ENCODE measurements around the gene MAML2.

Gene MAML2

DNA sequence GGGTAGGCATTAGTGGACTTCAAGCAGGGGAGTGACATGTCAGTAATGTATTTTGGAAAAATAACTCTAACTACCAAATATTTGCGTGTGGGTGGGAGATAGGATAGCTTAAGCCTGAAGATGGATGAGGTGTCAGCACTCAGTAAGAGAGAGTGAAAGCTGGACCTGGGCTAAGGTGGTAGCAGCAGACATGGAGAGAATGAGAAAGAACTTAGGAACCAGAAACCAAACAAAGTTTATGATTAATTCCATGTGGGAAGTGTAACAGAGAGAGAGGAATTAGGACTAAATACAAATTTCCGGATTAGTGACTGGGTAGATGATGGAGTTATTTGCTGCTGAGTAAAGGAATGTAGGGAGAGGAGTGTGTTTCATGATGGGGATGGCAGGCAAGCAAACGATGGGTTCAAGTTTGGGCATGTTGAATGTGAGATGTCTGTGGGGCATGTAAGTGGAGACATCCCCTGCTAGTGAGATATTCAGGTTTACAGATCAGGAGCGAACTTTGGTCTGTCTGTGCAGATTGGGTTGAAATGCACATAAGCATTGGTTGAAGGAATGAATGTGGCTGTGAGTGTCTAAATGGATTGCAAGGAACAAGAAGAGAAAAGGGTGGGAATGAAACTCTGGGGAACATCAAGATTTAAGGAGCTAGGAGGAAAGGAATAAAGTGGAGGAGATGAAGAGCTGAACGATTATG lies 233.5 kb downstream of the MAML2 start:
- no peak for DNase-seq (ENCODE audit: extremely low read depth in 1 of 2, low read depth in 1 of 2)

GRCh38 chr11:96107143-96107824 lies 235.7 kb downstream of the MAML2 start:
- no peak for DNase-seq (ENCODE audit: extremely low read depth in 1 of 2, low read depth in 1 of 2)

GRCh38 chr11:96106645-96107044 lies 236.3 kb downstream of the MAML2 start:
- DNase-seq (ENCODE audit: extremely low read depth in 1 of 2, low read depth in 1 of 2), result no peak

DNA sequence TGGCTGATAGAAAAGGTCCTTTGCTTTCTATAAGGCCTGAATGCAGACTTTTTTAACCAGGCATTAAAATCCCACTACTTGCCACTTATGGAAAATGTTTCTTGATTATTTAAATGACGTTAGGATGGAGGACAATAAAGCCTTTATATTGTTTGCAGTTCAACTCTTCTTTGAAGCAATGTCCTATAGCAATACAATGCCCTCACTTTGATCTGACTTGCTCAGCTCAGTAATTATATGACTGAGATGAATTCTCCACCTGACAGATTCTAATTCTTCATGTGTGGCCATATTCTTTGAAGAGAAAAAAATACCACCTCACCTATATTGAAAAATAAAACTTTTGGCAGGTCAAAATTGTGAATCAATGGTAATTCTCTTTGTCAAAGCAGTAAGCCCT lies 237.1 kb downstream of the MAML2 start:
- DNase-seq (ENCODE audit: extremely low read depth in 1 of 2, low read depth in 1 of 2), result no peak

- DNase-seq (ENCODE audit: extremely low read depth in 1 of 2, low read depth in 1 of 2), result no peak
Observed at GRCh38 chr11:96105197-96105895, 237.6 kb downstream of the MAML2 start.

GRCh38 chr11:96104496-96104895 lies 238.5 kb downstream of the MAML2 start:
- no peak for DNase-seq (ENCODE audit: extremely low read depth in 1 of 2, low read depth in 1 of 2)

DNA sequence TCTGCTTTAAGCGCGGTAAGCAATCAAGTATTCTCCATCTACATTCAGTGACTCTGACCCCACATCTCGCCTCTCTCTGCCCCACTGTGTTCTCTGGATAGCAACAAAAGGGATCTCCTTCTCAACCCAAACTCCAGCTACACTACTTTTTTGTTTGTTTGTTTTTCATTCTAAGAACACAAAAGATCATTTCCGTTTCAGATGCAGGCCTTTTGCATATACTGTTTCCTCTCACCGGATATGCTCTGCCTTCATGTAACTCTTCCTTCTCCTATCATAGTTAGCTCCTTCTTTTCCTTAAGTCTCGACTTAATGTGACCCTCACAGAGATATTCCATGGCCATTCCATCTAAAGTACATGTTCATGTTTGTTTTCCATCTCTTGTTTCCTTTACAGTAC lies 239.3 kb downstream of the MAML2 start:
- DNase-seq (ENCODE audit: extremely low read depth in 1 of 2, low read depth in 1 of 2), result no peak

GRCh38 chr11:96103102-96103501 lies 239.9 kb downstream of the MAML2 start:
- no peak for DNase-seq (ENCODE audit: extremely low read depth in 1 of 2, low read depth in 1 of 2)

GRCh38 chr11:96102664-96103078 lies 240.3 kb downstream of the MAML2 start:
- no peak for DNase-seq (ENCODE audit: extremely low read depth in 1 of 2, low read depth in 1 of 2)

DNA sequence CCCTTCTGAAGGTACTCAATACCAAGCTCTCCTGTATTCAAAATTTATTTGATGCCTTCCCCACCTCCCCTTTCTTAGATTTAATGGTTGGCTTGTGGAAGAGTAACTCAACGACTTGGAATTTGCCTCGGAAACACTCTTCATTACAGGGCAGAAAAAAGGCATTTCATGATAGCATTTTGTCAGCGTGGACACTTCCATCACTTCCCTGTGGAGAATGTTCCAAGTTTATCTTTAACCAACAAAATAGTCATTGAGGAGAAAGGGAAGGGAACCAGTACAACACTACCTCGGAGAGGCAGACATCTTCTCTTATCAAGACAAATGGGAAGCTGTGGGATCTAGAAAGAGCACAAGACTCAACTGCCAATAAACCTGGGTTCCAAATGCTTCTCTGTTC lies 241.8 kb downstream of the MAML2 start:
- no peak for DNase-seq (ENCODE audit: extremely low read depth in 1 of 2, low read depth in 1 of 2)

- DNase-seq (ENCODE audit: extremely low read depth in 1 of 2, low read depth in 1 of 2), result no peak
Observed at GRCh38 chr11:96098511-96099241, 244.3 kb downstream of the MAML2 start.

- DNase-seq (ENCODE audit: extremely low read depth in 1 of 2, low read depth in 1 of 2), result no peak
Observed at GRCh38 chr11:96097844-96098421, 245.1 kb downstream of the MAML2 start.

DNA sequence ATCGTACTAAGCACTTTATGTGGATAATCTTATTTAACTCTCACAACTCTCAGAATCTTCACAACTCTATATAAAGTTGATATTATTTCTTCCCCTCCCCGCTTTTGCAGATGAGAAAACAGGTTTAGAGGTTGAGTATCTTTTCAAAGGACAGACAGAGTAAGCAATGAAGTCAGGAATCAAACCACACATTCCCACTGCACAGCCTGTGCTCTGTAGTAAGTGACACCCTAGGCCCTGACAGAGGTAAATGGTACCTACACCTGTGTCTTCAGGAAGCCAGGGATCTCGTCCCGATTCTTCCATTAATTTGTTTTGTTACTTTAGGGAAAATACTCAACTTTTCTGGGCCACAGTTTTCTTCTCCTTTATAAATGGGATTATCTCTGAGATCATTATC lies 246.6 kb downstream of the MAML2 start:
- DNase-seq (ENCODE audit: extremely low read depth in 1 of 2, low read depth in 1 of 2), result no peak

DNA sequence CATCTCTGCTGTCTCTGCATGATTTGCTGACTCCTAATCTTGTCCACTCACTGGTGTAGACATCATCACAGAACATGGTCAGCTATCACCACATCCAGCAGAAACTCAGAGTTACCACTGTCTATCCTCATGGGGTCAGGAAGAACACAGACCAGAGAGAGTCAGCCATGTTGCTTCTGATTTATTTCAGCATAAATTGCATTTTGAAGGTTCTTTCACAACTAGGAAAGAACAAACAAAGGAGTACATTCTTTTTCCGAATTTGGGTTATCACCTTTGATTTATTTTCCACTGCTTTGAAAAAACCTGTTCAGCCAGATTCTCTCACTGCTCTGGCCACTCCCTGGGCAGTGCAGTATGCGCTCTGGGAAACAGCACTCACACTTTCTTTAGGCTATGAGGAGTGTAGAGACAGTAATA lies 247.1 kb downstream of the MAML2 start:
- no peak for DNase-seq (ENCODE audit: extremely low read depth in 1 of 2, low read depth in 1 of 2)

GRCh38 chr11:96094156-96094555 lies 248.8 kb downstream of the MAML2 start:
- no peak for DNase-seq (ENCODE audit: extremely low read depth in 1 of 2, low read depth in 1 of 2)

GRCh38 chr11:96092511-96092910 lies 250.5 kb downstream of the MAML2 start:
- DNase-seq (ENCODE audit: extremely low read depth in 1 of 2, low read depth in 1 of 2), result no peak

- no peak for DNase-seq (ENCODE audit: extremely low read depth in 1 of 2, low read depth in 1 of 2)
Observed at GRCh38 chr11:96091476-96091875, 251.5 kb downstream of the MAML2 start.

DNA sequence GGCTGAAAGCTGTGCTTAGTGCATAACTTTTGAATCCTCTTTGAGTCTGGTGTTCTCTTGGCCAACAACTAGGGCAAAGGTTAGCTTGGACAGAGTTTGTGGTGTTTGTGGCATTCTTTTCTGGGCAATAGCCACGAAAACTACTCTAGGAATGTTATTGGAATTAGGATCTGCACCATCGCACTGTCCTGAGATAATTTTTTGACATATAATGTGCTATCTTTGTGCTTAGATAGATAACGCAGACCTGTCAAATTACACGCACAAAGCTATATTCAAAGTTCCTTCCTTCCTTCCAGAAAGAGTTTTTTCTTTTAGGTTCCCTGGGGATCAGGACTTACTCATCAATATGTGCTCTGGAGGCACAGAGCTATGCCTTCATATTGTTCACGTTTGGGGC lies 252.3 kb downstream of the MAML2 start:
- DNase-seq (ENCODE audit: extremely low read depth in 1 of 2, low read depth in 1 of 2), result no peak

- DNase-seq (ENCODE audit: extremely low read depth in 1 of 2, low read depth in 1 of 2), result no peak
Observed at GRCh38 chr11:96088914-96089313, 254.1 kb downstream of the MAML2 start.

DNA sequence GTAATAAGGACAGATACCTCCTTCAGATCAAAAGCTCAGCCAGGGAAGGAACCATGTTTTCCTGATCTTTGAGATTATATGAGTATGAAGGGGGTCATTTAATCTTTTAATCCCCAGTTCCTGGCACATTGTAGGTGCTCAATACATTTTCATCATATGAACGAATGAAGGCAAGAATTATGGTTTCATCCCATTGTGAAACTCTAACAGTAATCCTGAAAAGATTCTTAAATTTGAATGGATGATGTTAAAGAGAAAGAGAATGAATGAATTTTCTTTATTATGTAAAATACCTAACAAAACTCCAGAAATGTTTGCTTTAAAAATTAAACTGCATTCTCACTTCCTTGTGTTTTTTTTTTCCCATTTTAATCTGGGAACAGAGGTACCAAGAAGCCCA lies 256.9 kb downstream of the MAML2 start:
- DNase-seq (ENCODE audit: extremely low read depth in 1 of 2, low read depth in 1 of 2), result no peak

- DNase-seq (ENCODE audit: extremely low read depth in 1 of 2, low read depth in 1 of 2), result no peak
Observed at GRCh38 chr11:96085319-96085930, 257.6 kb downstream of the MAML2 start.
